MCF 10A (cell line): ENCODE data around the gene BCAR3. TPM values are rescaled to one million over a fixed set of nuclear protein-coding genes. Genes with fewer than 3 reads are reported as not detected.

Experiments
- BruUV-seq: library from RNA; stranded (reverse); fragments of 400-500 nt; replicated peaks from 2 replicates; lab custom pipeline; 2021; lab: Mats Ljungman, UMichigan
- CTCF ChIA-PET: fragments of 300-600 bp; sonication (Branson Sonifier 250); formaldehyde crosslinking; extraction: SDS; loops from one replicate; lab custom pipeline; 2021; ENCODE audit warnings: antibody characterized with exemption, inconsistent platforms; lab: Yijun Ruan, JAX
- POLR2A ChIA-PET: fragments of 300-600, 350-650 bp; sonication (Branson Sonifier 250); formaldehyde crosslinking; extraction: SDS; loops from one replicate; lab custom pipeline; 2020; ENCODE audit warnings: antibody characterized with exemption, inconsistent platforms; lab: Yijun Ruan, JAX
- DNase-seq: peaks from one replicate; pipeline ENCODE4 v3.0.0-alpha.2; 2018; ENCODE audit not compliant: unreplicated experiment
- H3K27ac Mint-ChIP-seq: one replicate; pipeline ENCODE4 v1.8.0; 2022; ENCODE audit warnings: mild to moderate bottlenecking, low read depth, mixed read lengths; ENCODE audit not compliant: unreplicated experiment
- H3K27me3 Mint-ChIP-seq: one replicate; pipeline ENCODE4 v1.8.0; 2022; ENCODE audit warnings: mixed read lengths; ENCODE audit not compliant: insufficient read depth, unreplicated experiment
- H3K36me3 Mint-ChIP-seq: one replicate; pipeline ENCODE4 v1.8.0; 2022; ENCODE audit warnings: mild to moderate bottlenecking, moderate library complexity, mixed read lengths; ENCODE audit not compliant: insufficient read depth, unreplicated experiment
- H3K4me1 Mint-ChIP-seq: one replicate; pipeline ENCODE4 v1.8.0; 2022; ENCODE audit warnings: mixed read lengths; ENCODE audit not compliant: insufficient read depth, unreplicated experiment
- H3K4me3 Mint-ChIP-seq: one replicate; pipeline ENCODE4 v1.8.0; 2022; ENCODE audit warnings: mild to moderate bottlenecking, moderate library complexity, mixed read lengths; ENCODE audit not compliant: unreplicated experiment
- H3K9me3 Mint-ChIP-seq: one replicate; pipeline ENCODE4 v1.8.0; 2022; ENCODE audit warnings: mixed read lengths; ENCODE audit not compliant: unreplicated experiment
- CTCF ChIP-seq: fragments of 200-600 bp; IDR thresholded peaks from one replicate; pipeline ENCODE4 v1.8.0; 2022; ENCODE audit warnings: antibody characterized with exemption, mild to moderate bottlenecking; ENCODE audit not compliant: unreplicated experiment
- intact Hi-C: fragments of 100-400 bp; cut with micrococcal nuclease; formaldehyde crosslinking; loops from 2 replicates; pipeline ENCODE4 v1.14.1; 2022
- total RNA-seq: library from RNA; stranded (reverse); gene quantifications from 2 replicates; pipeline ENCODE4 v1.2.3, GENCODE V29; 2022

The BCAR3 gene
- total RNA-seq, 1 experiment from 2014 or later, result 130 TPM

GRCh38 chr1:93695411-93696005 is 13.9 kb upstream of the BCAR3 start:
- no peaks in the 10 kb centered on the region for H3K9me3 Mint-ChIP-seq
- CTCF ChIA-PET, result interaction anchor here (0.6 to 1.3 kb wide), 2 partner anchors 118 to 331 kb away, joined by 3 to 5 read pairs; no protein-coding TSS in a partner anchor
- intact Hi-C loops, result no loop called here
- no peaks in the 10 kb centered on the region for H3K4me1 Mint-ChIP-seq
- H3K27me3 Mint-ChIP-seq, result no peaks in the 10 kb centered on the region
- no peaks in the 10 kb centered on the region for H3K36me3 Mint-ChIP-seq
- no peak for DNase-seq
- POLR2A ChIA-PET, result interaction anchor here (0.7 to 1.0 kb wide), 3 partner anchors 60 to 253 kb away, joined by 3 read pairs; no protein-coding TSS in a partner anchor
- no peak overlapping the region for H3K27ac Mint-ChIP-seq
- BruUV-seq, result no TSS peak
- H3K4me3 Mint-ChIP-seq, result no peak overlapping the region
- no peak for TF ChIP-seq CTCF

- no peak overlapping the region for H3K27ac Mint-ChIP-seq
- TF ChIP-seq CTCF, result no peak
- BruUV-seq, result no TSS peak
- ChIA-PET POLR2A (interaction anchor here (0.5 kb wide), 1 partner anchor 126 kb away, joined by 3 read pairs; no protein-coding TSS in a partner anchor), CTCF (no interaction called here)
- H3K27me3 Mint-ChIP-seq, result no peaks in the 10 kb centered on the region
- peak; percentile 49 for DNase-seq
- intact Hi-C loops, result loop anchor here (5.0 kb wide), 1 partner anchor 42 kb away; no protein-coding TSS in a partner anchor
- H3K36me3 Mint-ChIP-seq, result no peaks in the 10 kb centered on the region
- H3K9me3 Mint-ChIP-seq, result no peaks in the 10 kb centered on the region
- no peak overlapping the region for H3K4me3 Mint-ChIP-seq
- H3K4me1 Mint-ChIP-seq, result no peaks in the 10 kb centered on the region
Observed at GRCh38 chr1:93694819-93695218, 13.2 kb upstream of the BCAR3 start.

- no peak for TF ChIP-seq CTCF
- H3K27ac Mint-ChIP-seq, result no peak overlapping the region
- no peaks in the 10 kb centered on the region for H3K4me1 Mint-ChIP-seq
- H3K9me3 Mint-ChIP-seq, result no peaks in the 10 kb centered on the region
- no peaks in the 10 kb centered on the region for H3K36me3 Mint-ChIP-seq
- CTCF ChIA-PET, result interaction anchor here (0.6 to 1.9 kb wide), 6 partner anchors 9 to 119 kb away, joined by 3 to 14 read pairs (median 4); no protein-coding TSS in a partner anchor
- no TSS peak for BruUV-seq
- peak; percentile 66 for DNase-seq
- H3K4me3 Mint-ChIP-seq, result no peak overlapping the region
- POLR2A ChIA-PET, result interaction anchor here (0.9 to 5.1 kb wide), 20 partner anchors 9 to 247 kb away, joined by 3 to 117 read pairs (median 8); partner anchors contain the start of genes BCAR3 and DNTTIP2
- no peaks in the 10 kb centered on the region for H3K27me3 Mint-ChIP-seq
- intact Hi-C loops, result loop anchor here (5.0 kb wide), 1 partner anchor 43 kb away; no protein-coding TSS in a partner anchor
Observed at GRCh38 chr1:93694039-93694438, 12.4 kb upstream of the BCAR3 start.

- H3K36me3 Mint-ChIP-seq, result no peaks in the 10 kb centered on the region
- no peak for TF ChIP-seq CTCF
- no peak overlapping the region for H3K27ac Mint-ChIP-seq
- no peaks in the 10 kb centered on the region for H3K27me3 Mint-ChIP-seq
- intact Hi-C loops, result loop anchor here (1.0 to 5.0 kb wide), 2 partner anchors 8 to 44 kb away; no protein-coding TSS in a partner anchor
- no peaks in the 10 kb centered on the region for H3K9me3 Mint-ChIP-seq
- DNase-seq, result peak; percentile 86
- CTCF ChIA-PET, result interaction anchor here (0.5 to 1.9 kb wide), 12 partner anchors 9 to 307 kb away, joined by 3 to 14 read pairs (median 4); partner anchors contain the start of gene BCAR3
- TSS peak; percentile 81 for BruUV-seq
- POLR2A ChIA-PET, result interaction anchor here (0.6 to 5.1 kb wide), 32 partner anchors 10 to 368 kb away, joined by 3 to 117 read pairs (median 6); partner anchors contain the start of genes BCAR3 and DNTTIP2
- no peaks in the 10 kb centered on the region for H3K4me1 Mint-ChIP-seq
- no peak overlapping the region for H3K4me3 Mint-ChIP-seq
Observed at GRCh38 chr1:93692983-93693591, 11.4 kb upstream of the BCAR3 start.
